Mononuclear cell (primary cell): ENCODE measurements around the gene METTL25B. TPM values are rescaled to one million over a fixed set of nuclear protein-coding genes. Genes with fewer than 3 reads are reported as not detected.

ENCODE experiments used
- H3K27me3 ChIP-seq: 2 replicates; pipeline ENCODE4 v1.6.0; 2011; ENCODE audit warnings: low read length, control low read depth; ENCODE audit not compliant: insufficient read depth
- H3K4me1 ChIP-seq: 2 replicates; pipeline ENCODE4 v1.5.1; 2011; ENCODE audit warnings: mild to moderate bottlenecking, low read length, control low read depth; ENCODE audit not compliant: insufficient read depth
- H3K4me3 ChIP-seq: 2 replicates; pipeline ENCODE4 v1.5.1; 2011; ENCODE audit warnings: mild to moderate bottlenecking, low read length, moderate library complexity
- H3K9me3 ChIP-seq: 2 replicates; pipeline ENCODE4 v1.5.1; 2011; ENCODE audit warnings: low read depth, mild to moderate bottlenecking, control low read depth, low read length
- total RNA-seq: library from RNA; depleted of rRNA; stranded (reverse); fragments of >200 nt; gene quantifications from one replicate; pipeline ENCODE4 v1.2.3, GENCODE V29; 2012

The METTL25B gene
- total RNA-seq = 5.0 TPM

GRCh38 chr1:156727926-156728598 is at the start of gene METTL25B:
TSS of gene METTL25B (plus strand) at chr1:156728469. CDS start at chr1:156729105, 636 bp downstream.
- peak within 1 kb of the TSS; percentile 94 for H3K4me3 ChIP-seq
- no peaks in the 10 kb centered on the region for H3K27me3 ChIP-seq
- H3K9me3 ChIP-seq = no peaks in the 10 kb centered on the region
- H3K4me1 ChIP-seq = peaks cover 41% of the 10 kb centered on the region

GRCh38 chr1:156680056-156680455 is 48.2 kb upstream of the METTL25B start:
- Histone ChIP-seq H3K4me3 (no peak overlapping the region), H3K4me1 (peaks cover 16% of the 10 kb centered on the region), H3K9me3 (no peaks in the 10 kb centered on the region), H3K27me3 (peaks cover 56% of the 10 kb centered on the region)

- Histone ChIP-seq H3K9me3 (no peaks in the 10 kb centered on the region), H3K4me3 (no peak overlapping the region), H3K4me1 (peaks cover 16% of the 10 kb centered on the region), H3K27me3 (peaks cover 45% of the 10 kb centered on the region)
Observed at GRCh38 chr1:156681196-156681960, 46.9 kb upstream of the METTL25B start.

- no peaks in the 10 kb centered on the region for H3K9me3 ChIP-seq
Observed at GRCh38 chr1:156682166-156682890, 45.9 kb upstream of the METTL25B start.

GRCh38 chr1:156684227-156684782 is 44.0 kb upstream of the METTL25B start:
- H3K27me3 ChIP-seq = peaks cover 24% of the 10 kb centered on the region
- H3K4me1 ChIP-seq = peaks cover 3% of the 10 kb centered on the region
- no peaks in the 10 kb centered on the region for H3K9me3 ChIP-seq
- no peak overlapping the region for H3K4me3 ChIP-seq

More at GRCh38 chr1:156682166-156682890, 45.9 kb upstream of the METTL25B start:
- peaks cover 11% of the 10 kb centered on the region for H3K4me1 ChIP-seq
- H3K27me3 ChIP-seq = peaks cover 38% of the 10 kb centered on the region
- no peak overlapping the region for H3K4me3 ChIP-seq

GRCh38 chr1:156689035-156689952 is 39.0 kb upstream of the METTL25B start:
- peaks cover 42% of the 10 kb centered on the region for H3K27me3 ChIP-seq

GRCh38 chr1:156689953-156690674 is 38.2 kb upstream of the METTL25B start:
- Histone ChIP-seq H3K9me3 (no peaks in the 10 kb centered on the region), H3K27me3 (peaks cover 42% of the 10 kb centered on the region), H3K4me1 (peaks cover 6% of the 10 kb centered on the region), H3K4me3 (no peak overlapping the region)

More at GRCh38 chr1:156689035-156689952, 39.0 kb upstream of the METTL25B start:
- Histone ChIP-seq H3K9me3 (no peaks in the 10 kb centered on the region), H3K4me1 (peaks cover 6% of the 10 kb centered on the region), H3K4me3 (no peak overlapping the region)

- Histone ChIP-seq H3K9me3 (no peaks in the 10 kb centered on the region), H3K4me1 (peaks cover 6% of the 10 kb centered on the region), H3K27me3 (peaks cover 42% of the 10 kb centered on the region), H3K4me3 (no peak overlapping the region)
Observed at GRCh38 chr1:156690675-156691036, 37.6 kb upstream of the METTL25B start.

- Histone ChIP-seq H3K4me1 (peaks cover 6% of the 10 kb centered on the region), H3K27me3 (peaks cover 42% of the 10 kb centered on the region), H3K9me3 (no peaks in the 10 kb centered on the region), H3K4me3 (no peak overlapping the region)
Observed at GRCh38 chr1:156691191-156691590, 37.1 kb upstream of the METTL25B start.

GRCh38 chr1:156691665-156692440 is 36.4 kb upstream of the METTL25B start:
- H3K4me1 ChIP-seq = peaks cover 6% of the 10 kb centered on the region
- no peak overlapping the region for H3K4me3 ChIP-seq
- no peaks in the 10 kb centered on the region for H3K9me3 ChIP-seq
- H3K27me3 ChIP-seq = peaks cover 42% of the 10 kb centered on the region

- Histone ChIP-seq H3K4me1 (peaks cover 6% of the 10 kb centered on the region), H3K27me3 (peaks cover 44% of the 10 kb centered on the region), H3K9me3 (no peaks in the 10 kb centered on the region), H3K4me3 (no peak overlapping the region)
Observed at GRCh38 chr1:156692441-156692924, 35.8 kb upstream of the METTL25B start.

- peaks cover 44% of the 10 kb centered on the region for H3K27me3 ChIP-seq
- H3K9me3 ChIP-seq = no peaks in the 10 kb centered on the region
- H3K4me1 ChIP-seq = peaks cover 6% of the 10 kb centered on the region
- no peak overlapping the region for H3K4me3 ChIP-seq
Observed at GRCh38 chr1:156692925-156693847, 35.1 kb upstream of the METTL25B start.
